Keratinocyte (primary cell): ENCODE data around the gene SPTLC3. TPM values are rescaled to one million over a fixed set of nuclear protein-coding genes. Genes with fewer than 3 reads are reported as not detected.

Experiments
- DNase-seq: peaks from one replicate; pipeline ENCODE4 v3.0.0-alpha.2; 2011; ENCODE audit warnings: low read depth, missing footprints, low spot score
- FAIRE-seq: peaks from 2 replicates; lab custom pipeline; 2011; peaks lifted over from hg19 to GRCh38; lab: Jason Lieb, UNC
- H2AFZ ChIP-seq: 2 replicates; pipeline ENCODE4 v1.6.0; 2012; ENCODE audit warnings: low read length, control low read depth, inconsistent platforms; ENCODE audit not compliant: control insufficient read depth
- H3K27ac ChIP-seq: 2 replicates; pipeline ENCODE4 v1.5.1; 2011; ENCODE audit warnings: low read length; ENCODE audit not compliant: control insufficient read depth, insufficient read depth
- H3K27me3 ChIP-seq: 3 replicates; pipeline ENCODE4 v1.6.0; 2011; ENCODE audit warnings: low read length; ENCODE audit not compliant: control insufficient read depth, insufficient read depth; ENCODE audit errors: extremely low read depth
- H3K36me3 ChIP-seq, 2 experiments: 2 replicates in 1 of 2; 3 replicates in 1 of 2; pipeline ENCODE4 v1.5.1; 2011; ENCODE audit warnings: low read length in 2 of 2, mild to moderate bottlenecking in 1 of 2; ENCODE audit not compliant: control insufficient read depth in 2 of 2, insufficient read depth in 2 of 2; ENCODE audit errors: extremely low read depth in 1 of 2
- H3K4me1 ChIP-seq: 3 replicates; pipeline ENCODE4 v1.5.1; 2011; ENCODE audit warnings: low read length; ENCODE audit not compliant: control insufficient read depth, insufficient read depth; ENCODE audit errors: extremely low read depth
- H3K4me2 ChIP-seq: 3 replicates; pipeline ENCODE4 v1.6.0; 2011; ENCODE audit warnings: low read depth, low read length; ENCODE audit not compliant: control insufficient read depth, insufficient read depth; ENCODE audit errors: extremely low read depth
- H3K4me3 ChIP-seq, 3 experiments: fragments of 200-600 bp in 1 of 3; sonication (generic) in 1 of 3; 2 replicates in 2 of 3; 3 replicates in 1 of 3; pipeline ENCODE4 v1.5.1; 2011 to 2016; ENCODE audit warnings: low read length in 3 of 3, mild to moderate bottlenecking in 3 of 3, control low read depth in 2 of 3, inconsistent platforms in 1 of 3, low read depth in 1 of 3, mixed read lengths in 1 of 3, mixed run types in 1 of 3, moderate library complexity in 1 of 3; ENCODE audit not compliant: control insufficient read depth in 2 of 3, insufficient read depth in 2 of 3; ENCODE audit errors: extremely low read depth in 1 of 3
- H3K79me2 ChIP-seq: 2 replicates; pipeline ENCODE4 v1.6.0; 2012; ENCODE audit warnings: low read length; ENCODE audit not compliant: control insufficient read depth, insufficient read depth
- H3K9ac ChIP-seq: 3 replicates; pipeline ENCODE4 v1.6.0; 2011; ENCODE audit warnings: low read length; ENCODE audit not compliant: control insufficient read depth, insufficient read depth; ENCODE audit errors: extremely low read depth
- H3K9me1 ChIP-seq: 3 replicates; pipeline ENCODE4 v1.6.0; 2011; ENCODE audit warnings: low read length; ENCODE audit not compliant: control insufficient read depth, insufficient read depth; ENCODE audit errors: extremely low read depth
- H3K9me3 ChIP-seq: 2 replicates; pipeline ENCODE4 v1.5.1; 2012; ENCODE audit warnings: low read depth, low read length; ENCODE audit not compliant: control insufficient read depth
- H4K20me1 ChIP-seq: 3 replicates; pipeline ENCODE4 v1.6.0; 2011; ENCODE audit warnings: low read length; ENCODE audit not compliant: control insufficient read depth, insufficient read depth; ENCODE audit errors: extremely low read depth
- CTCF ChIP-seq, 3 experiments: IDR thresholded peaks in 1 of 3; conservative IDR thresholded peaks in 1 of 3; optimal IDR thresholded peaks in 1 of 3; 2 replicates in 2 of 3; 3 replicates in 1 of 3; pipeline versions ENCODE3 to v1.5.1; 2011; ENCODE audit warnings: low read length in 3 of 3, mild to moderate bottlenecking in 3 of 3, moderate library complexity in 2 of 3, control low read depth in 1 of 3, inconsistent platforms in 1 of 3; ENCODE audit not compliant: insufficient read depth in 2 of 3; ENCODE audit errors: extremely low read depth in 1 of 3
- EZH2 ChIP-seq: IDR thresholded peaks from one replicate; pipeline ENCODE4 v1.6.1; 2012; ENCODE audit warnings: inconsistent platforms, mild to moderate bottlenecking, low read length, moderate library complexity
- dilution Hi-C: fragments of 300-500 bp; cut with MboI; formaldehyde crosslinking; loops from one replicate; pipeline ENCODE4 v1.7.0; 2020; ENCODE audit warnings: low sequenced_read_pairs; ENCODE audit not compliant: extremely low pct_ligation_motif_present
- polyA plus RNA-seq, 5 experiments: library from polyadenylated mRNA; depleted of rRNA in 3 of 5; stranded (reverse) in 3 of 5; stranded (forward) in 1 of 5; unstranded in 1 of 5; fragments of >200 nt; gene quantifications; 1 replicate in 1 of 5; 2 replicates in 3 of 5; 3 replicates in 1 of 5; pipeline versions ENCODE4 v1.2.1 to v1.2.3, GENCODE V29; 2011 to 2012; ENCODE audit warnings: missing spikeins in 2 of 5, low read depth in 1 of 5, low replicate concordance in 1 of 5

SPTLC3 gene
- polyA plus RNA-seq, 1 donor (not counting 4 experiments of a cell fraction or from before 2014, with no cell fraction given) = 11.4 TPM

- FAIRE-seq = no peak
- no peak overlapping the region for H3K4me3 ChIP-seq
- H3K27me3 ChIP-seq = no peaks in the 10 kb centered on the region
- no peak overlapping the region for H3K27ac ChIP-seq
- DNase-seq = no peak
- no peaks in the 10 kb centered on the region for H3K36me3 ChIP-seq
- dilution Hi-C loops = no loop called here
- H2AFZ ChIP-seq = no peak overlapping the region
- TF ChIP-seq EZH2 (no peak), CTCF (optimal IDR thresholded peaks at IDR 0.05 in 1 of 3, IDR thresholded peaks at IDR 0.05 in 1 of 3, conservative IDR thresholded peaks at IDR 0.05 in 1 of 3; ENCODE audit: extremely low read depth in 1 of 3, insufficient read depth in 2 of 3, low read length in 3 of 3) (no peak)
- no peak overlapping the region for H3K4me2 ChIP-seq
- no peaks in the 10 kb centered on the region for H3K4me1 ChIP-seq
- H4K20me1 ChIP-seq = no peaks in the 10 kb centered on the region
- no peaks in the 10 kb centered on the region for H3K9me1 ChIP-seq
- H3K9ac ChIP-seq = no peak overlapping the region
- no peaks in the 10 kb centered on the region for H3K79me2 ChIP-seq
- H3K9me3 ChIP-seq = no peaks in the 10 kb centered on the region
These were observed 121.9 kb downstream of the SPTLC3 start for GRCh38 chr20:13130707-13131103.

- H3K4me3 ChIP-seq = no peak overlapping the region
- H3K79me2 ChIP-seq = no peaks in the 10 kb centered on the region
- no peaks in the 10 kb centered on the region for H3K4me1 ChIP-seq
- FAIRE-seq = no peak
- H3K9ac ChIP-seq = no peak overlapping the region
- no peaks in the 10 kb centered on the region for H3K36me3 ChIP-seq
- no peak overlapping the region for H3K27ac ChIP-seq
- dilution Hi-C loops = no loop called here
- no peaks in the 10 kb centered on the region for H3K9me1 ChIP-seq
- no peaks in the 10 kb centered on the region for H3K27me3 ChIP-seq
- no peak for DNase-seq
- no peak overlapping the region for H3K4me2 ChIP-seq
- H4K20me1 ChIP-seq = no peaks in the 10 kb centered on the region
- no peak overlapping the region for H2AFZ ChIP-seq
- TF ChIP-seq CTCF (optimal IDR thresholded peaks at IDR 0.05 in 1 of 3, IDR thresholded peaks at IDR 0.05 in 1 of 3, conservative IDR thresholded peaks at IDR 0.05 in 1 of 3; ENCODE audit: extremely low read depth in 1 of 3, insufficient read depth in 2 of 3, low read length in 3 of 3) = no peak
- TF ChIP-seq EZH2 = no peak
- no peaks in the 10 kb centered on the region for H3K9me3 ChIP-seq
These were observed 122.9 kb downstream of the SPTLC3 start for GRCh38 chr20:13131688-13132087.
